Stimulated activated CD4-positive, alpha-beta T cell treated with anti-CD3 and anti-CD28 coated beads, TNF-alpha, amount 100 ng/mL, for 4 hours (primary cell): ENCODE results near the gene HKDC1.
A peak's percentile ranks its signal among the peaks of the same experiment; 100 is the strongest.
"Not testable (repeated sequence)": the region's sequence is repeated elsewhere in the genome, so short reads cannot be mapped to it uniquely, and the experiment has no call there.

ENCODE experiments used
- DNase-seq, 3 experiments: peaks; one replicate each; pipeline ENCODE4 v3.0.0-alpha.2; 2020; ENCODE audit warnings: low read depth in 3 of 3

Gene HKDC1

GRCh38 chr10:69220041-69220451, at the start of gene HKDC1:
TSS of gene HKDC1 (plus strand) at chr10:69220332. CDS start at chr10:69220436, 104 bp downstream.
- no peak for DNase-seq

- DNase-seq: no peak
Measured at GRCh38 chr10:69172241-69172982, 47.7 kb upstream of the HKDC1 start.

GRCh38 chr10:69175326-69175725, 44.8 kb upstream of the HKDC1 start:
- DNase-seq: not testable (repeated sequence)

GRCh38 chr10:69176823-69177222, 43.3 kb upstream of the HKDC1 start:
- no peak for DNase-seq

- DNase-seq: peak in 2 of 3 experiments; percentile 4 to 8
Measured at GRCh38 chr10:69179089-69179742, 40.9 kb upstream of the HKDC1 start.

- DNase-seq: peak; percentile 70 to 74 (median 72)
Measured at GRCh38 chr10:69179743-69180524, 40.2 kb upstream of the HKDC1 start, which contains the start of gene SUPV3L1. TSS of gene SUPV3L1 (plus strand) at chr10:69180234. CDS start at chr10:69180292, 58 bp downstream.

- no peak for DNase-seq
Measured at GRCh38 chr10:69180525-69181204, 39.5 kb upstream of the HKDC1 start.

- DNase-seq: no peak
Measured at GRCh38 chr10:69181433-69181832, 38.7 kb upstream of the HKDC1 start.

GRCh38 chr10:69182005-69182404, 38.1 kb upstream of the HKDC1 start:
- DNase-seq: no peak

GRCh38 chr10:69186524-69186923, 33.6 kb upstream of the HKDC1 start:
- no peak for DNase-seq

- DNase-seq: no peak
Measured at GRCh38 chr10:69201045-69201444, 19.1 kb upstream of the HKDC1 start.

GRCh38 chr10:69202332-69202731, 17.8 kb upstream of the HKDC1 start:
- no peak for DNase-seq

- no peak for DNase-seq
Measured at GRCh38 chr10:69208761-69209160, 11.4 kb upstream of the HKDC1 start.

GRCh38 chr10:69209787-69210484, 10.2 kb upstream of the HKDC1 start:
- no peak for DNase-seq

GRCh38 chr10:69211104-69211503, 9.0 kb upstream of the HKDC1 start:
- DNase-seq: no peak

- no peak for DNase-seq
Measured at GRCh38 chr10:69211524-69211923, 8.6 kb upstream of the HKDC1 start.

- DNase-seq: no peak
Measured at GRCh38 chr10:69213591-69214311, 6.4 kb upstream of the HKDC1 start.

GRCh38 chr10:69214666-69215131, 5.4 kb upstream of the HKDC1 start:
- DNase-seq: no peak

- no peak for DNase-seq
Measured at GRCh38 chr10:69215405-69216171, 4.5 kb upstream of the HKDC1 start.
